ENCODE measurements around the gene FRMD5. TPM values are rescaled to one million over a fixed set of nuclear protein-coding genes. Genes with fewer than 3 reads are reported as not detected.

Gene FRMD5
- total RNA-seq, 1 donor from 2014 or later, result 25.3 TPM

- FAIRE-seq (peak; percentile 39), DNase-seq (ENCODE audit: low spot score in 2 of 2) (peak; percentile 84 to 91)
Measured at GRCh38 chr15:43824302-43825246, 370.5 kb downstream of the FRMD5 start, which contains the start of gene MFAP1. Gene MFAP1 (minus strand): TSS chr15:43824690. CDS start chr15:43824569, 121 bp downstream.

GRCh38 chr15:43821505-43821904, 373.6 kb downstream of the FRMD5 start:
- no peak for FAIRE-seq

More at GRCh38 chr15:43821505-43821904, 373.6 kb downstream of the FRMD5 start:
- DNase-seq (ENCODE audit: low spot score in 2 of 2), result no peak

Small RNAs within 50 kb of the gene (small RNA-seq; reads per million reads assigned to genes)
- not detected for gene RF00019

Other genes starting within 250 kb of the FRMD5 start
- gene GOLM2, start 93.4 kb upstream of the FRMD5 start, total RNA-seq, result 232 TPM
- 117 TPM for gene CTDSPL2, start 232.4 kb upstream of the FRMD5 start, total RNA-seq